Stimulated activated naive CD8-positive, alpha-beta T cell treated with anti-CD3 and anti-CD28 coated beads, Interleukin-15, Interleukin-2, amounts not matched to agents 100 ng/mL and 50 ng/mL, for 24 hours (primary cell): ENCODE data around the gene ZNF709.
"Not testable (repeated sequence)": the region's sequence is repeated elsewhere in the genome, so short reads cannot be mapped to it uniquely, and the experiment has no call there.

Source experiments
- H3K27ac Mint-ChIP-seq: one replicate; pipeline ENCODE4 v1.8.0; 2021; ENCODE audit warnings: mild to moderate bottlenecking, mixed read lengths
- H3K27me3 Mint-ChIP-seq: one replicate; pipeline ENCODE4 v1.8.0; 2021; ENCODE audit warnings: mixed read lengths
- H3K36me3 Mint-ChIP-seq: one replicate; pipeline ENCODE4 v1.8.0; 2021; ENCODE audit warnings: low read depth, mixed read lengths
- H3K4me1 Mint-ChIP-seq: one replicate; pipeline ENCODE4 v1.8.0; 2021; ENCODE audit warnings: low read depth, mixed read lengths
- H3K4me3 Mint-ChIP-seq: one replicate; pipeline ENCODE4 v1.8.0; 2021; ENCODE audit warnings: mild to moderate bottlenecking, mixed read lengths
- H3K9me3 Mint-ChIP-seq: one replicate; pipeline ENCODE4 v1.8.0; 2021; ENCODE audit warnings: mixed read lengths

The ZNF709 gene

GRCh38 chr19:12484371-12485051 is at the start of gene ZNF709:
ZNF709 (minus strand) TSS chr19:12484816; CDS start chr19:12484657, 159 bp downstream.
- Mint-ChIP-seq H3K27me3 (no peaks in the 10 kb centered on the region), H3K4me3 (peak within 1 kb of the TSS; percentile 94), H3K9me3 (no peaks in the 10 kb centered on the region), H3K27ac (peak within 1 kb of the TSS; percentile 69), H3K36me3 (no peaks in the 10 kb centered on the region), H3K4me1 (peaks cover 33% of the 10 kb centered on the region)

GRCh38 chr19:12527034-12527836 is 42.6 kb upstream of the ZNF709 start:
- Mint-ChIP-seq H3K27ac (no peak overlapping the region), H3K9me3 (peaks cover 54% of the 10 kb centered on the region), H3K27me3 (no peaks in the 10 kb centered on the region), H3K4me3 (no peak overlapping the region), H3K36me3 (peaks cover 90% of the 10 kb centered on the region), H3K4me1 (no peaks in the 10 kb centered on the region)

- Mint-ChIP-seq H3K4me1 (no peaks in the 10 kb centered on the region), H3K27me3 (no peaks in the 10 kb centered on the region), H3K4me3 (no peak overlapping the region), H3K9me3 (peaks cover 61% of the 10 kb centered on the region), H3K27ac (no peak overlapping the region), H3K36me3 (peaks cover 91% of the 10 kb centered on the region)
Measured at GRCh38 chr19:12526542-12526941, 41.9 kb upstream of the ZNF709 start.

GRCh38 chr19:12521996-12522395 is 37.4 kb upstream of the ZNF709 start:
- H3K9me3 Mint-ChIP-seq = peaks cover 56% of the 10 kb centered on the region
- H3K27ac Mint-ChIP-seq = no peak overlapping the region
- H3K4me1 Mint-ChIP-seq = no peaks in the 10 kb centered on the region
- no peaks in the 10 kb centered on the region for H3K27me3 Mint-ChIP-seq
- peaks cover 79% of the 10 kb centered on the region for H3K36me3 Mint-ChIP-seq
- H3K4me3 Mint-ChIP-seq = no peak overlapping the region

- Mint-ChIP-seq H3K9me3 (peaks cover 17% of the 10 kb centered on the region), H3K4me3 (no peak overlapping the region), H3K27me3 (no peaks in the 10 kb centered on the region), H3K27ac (no peak overlapping the region), H3K4me1 (no peaks in the 10 kb centered on the region), H3K36me3 (peaks cover 16% of the 10 kb centered on the region)
Measured at GRCh38 chr19:12513531-12514061, 29.0 kb upstream of the ZNF709 start.

- Mint-ChIP-seq H3K4me1 (peaks cover 16% of the 10 kb centered on the region), H3K36me3 (no peaks in the 10 kb centered on the region), H3K4me3 (no peak overlapping the region), H3K27ac (no peak overlapping the region), H3K27me3 (no peaks in the 10 kb centered on the region), H3K9me3 (no peaks in the 10 kb centered on the region)
Measured at GRCh38 chr19:12497032-12497431, 12.4 kb upstream of the ZNF709 start.

GRCh38 chr19:12496480-12496879 is 11.9 kb upstream of the ZNF709 start:
- Mint-ChIP-seq H3K9me3 (no peaks in the 10 kb centered on the region), H3K36me3 (no peaks in the 10 kb centered on the region), H3K27ac (no peak overlapping the region), H3K27me3 (no peaks in the 10 kb centered on the region), H3K4me3 (peak overlapping the region; percentile 85), H3K4me1 (peaks cover 16% of the 10 kb centered on the region)

- Mint-ChIP-seq H3K27ac (peak overlapping the region; percentile 69), H3K36me3 (no peaks in the 10 kb centered on the region)
Measured at GRCh38 chr19:12495002-12495802, 10.6 kb upstream of the ZNF709 start.

GRCh38 chr19:12494260-12494860 is 9.7 kb upstream of the ZNF709 start:
- no peaks in the 10 kb centered on the region for H3K9me3 Mint-ChIP-seq
- H3K4me3 Mint-ChIP-seq = peak overlapping the region; percentile 85
- no peaks in the 10 kb centered on the region for H3K36me3 Mint-ChIP-seq
- peaks cover 16% of the 10 kb centered on the region for H3K4me1 Mint-ChIP-seq
- no peaks in the 10 kb centered on the region for H3K27me3 Mint-ChIP-seq
- no peak overlapping the region for H3K27ac Mint-ChIP-seq

More at GRCh38 chr19:12495002-12495802, 10.6 kb upstream of the ZNF709 start:
- H3K27me3 Mint-ChIP-seq = no peaks in the 10 kb centered on the region
- peak overlapping the region; percentile 85 for H3K4me3 Mint-ChIP-seq
- no peaks in the 10 kb centered on the region for H3K9me3 Mint-ChIP-seq
- peaks cover 16% of the 10 kb centered on the region for H3K4me1 Mint-ChIP-seq

- not testable (repeated sequence) for H3K27ac Mint-ChIP-seq, H3K9me3 Mint-ChIP-seq, H3K27me3 Mint-ChIP-seq, H3K4me3 Mint-ChIP-seq, H3K36me3 Mint-ChIP-seq
- peaks cover 32% of the 10 kb centered on the region for H3K4me1 Mint-ChIP-seq
Measured at GRCh38 chr19:12486265-12486783, 1.7 kb upstream of the ZNF709 start.

- peaks cover 33% of the 10 kb centered on the region for H3K4me1 Mint-ChIP-seq
- H3K9me3 Mint-ChIP-seq = no peaks in the 10 kb centered on the region
- peak overlapping the region; percentile 94 for H3K4me3 Mint-ChIP-seq
- H3K36me3 Mint-ChIP-seq = no peaks in the 10 kb centered on the region
- no peak overlapping the region for H3K27ac Mint-ChIP-seq
- H3K27me3 Mint-ChIP-seq = no peaks in the 10 kb centered on the region
Measured at GRCh38 chr19:12485571-12485970, 955 bp upstream of the ZNF709 start.

- Mint-ChIP-seq H3K36me3 (no peaks in the 10 kb centered on the region), H3K4me1 (peaks cover 33% of the 10 kb centered on the region), H3K9me3 (no peaks in the 10 kb centered on the region), H3K27ac (peak overlapping the region; percentile 69), H3K4me3 (peak overlapping the region; percentile 94), H3K27me3 (no peaks in the 10 kb centered on the region)
Measured at GRCh38 chr19:12485052-12485416, 418 bp upstream of the ZNF709 start.

GRCh38 chr19:12484011-12484370 is 625 bp downstream of the ZNF709 start:
- Mint-ChIP-seq H3K4me1 (peaks cover 34% of the 10 kb centered on the region), H3K27ac (no peak overlapping the region), H3K9me3 (no peaks in the 10 kb centered on the region), H3K36me3 (no peaks in the 10 kb centered on the region), H3K4me3 (peak overlapping the region; percentile 94), H3K27me3 (no peaks in the 10 kb centered on the region)

GRCh38 chr19:12482509-12482886 is 2.1 kb downstream of the ZNF709 start:
- Mint-ChIP-seq H3K4me3 (peak overlapping the region; percentile 28), H3K27me3 (no peaks in the 10 kb centered on the region), H3K4me1 (peaks cover 44% of the 10 kb centered on the region), H3K27ac (no peak overlapping the region), H3K36me3 (no peaks in the 10 kb centered on the region), H3K9me3 (no peaks in the 10 kb centered on the region)
